GM18517 (cell line): ENCODE data around the gene DOCK10.
"Not testable (repeated sequence)": the region's sequence is repeated elsewhere in the genome, so short reads cannot be mapped to it uniquely, and the experiment has no call there.

Experiments used
- ATAC-seq: cut with Tn5 transposase; IDR thresholded peaks from one replicate; pipeline ENCODE4 v1.9.1; 2021; ENCODE audit warnings: mild to moderate bottlenecking, moderate library complexity; ENCODE audit not compliant: unreplicated experiment

The DOCK10 gene

DNA sequence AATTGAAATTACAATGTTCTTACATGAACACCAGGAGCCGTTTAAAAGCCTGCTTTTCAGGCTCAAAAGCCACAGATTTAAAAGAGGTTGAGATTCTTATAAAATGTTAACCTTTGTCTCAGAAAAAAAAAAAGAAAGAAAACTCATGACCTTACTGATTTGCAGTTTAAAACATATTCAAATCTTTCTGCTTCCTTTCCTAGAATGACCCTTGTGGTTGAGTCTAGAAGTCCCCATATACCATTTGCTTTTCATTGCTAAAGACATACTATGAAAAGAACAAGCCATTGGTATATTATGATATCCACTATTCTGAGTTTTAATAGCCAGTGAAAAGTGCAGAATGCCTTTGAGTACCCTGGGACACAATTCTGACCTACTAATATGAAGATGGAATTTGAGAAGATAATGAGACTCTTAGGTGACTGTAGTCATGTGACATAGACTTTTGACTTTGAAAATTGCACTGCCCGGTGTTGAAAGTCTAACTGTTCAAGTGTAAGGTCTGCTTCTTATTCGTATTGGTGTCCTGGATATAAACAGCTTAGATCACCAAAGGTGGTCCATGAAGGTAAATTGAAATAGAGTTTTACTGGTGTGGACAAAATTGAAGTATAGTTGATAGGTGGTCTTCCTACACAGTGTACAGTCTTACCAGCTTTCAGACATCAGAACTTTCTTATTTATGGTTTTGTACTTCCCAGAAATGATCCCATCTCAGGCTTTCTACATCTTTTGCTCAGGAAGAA, 117.0 kb downstream of the DOCK10 start:
- peak; percentile 27 for ATAC-seq

DNA sequence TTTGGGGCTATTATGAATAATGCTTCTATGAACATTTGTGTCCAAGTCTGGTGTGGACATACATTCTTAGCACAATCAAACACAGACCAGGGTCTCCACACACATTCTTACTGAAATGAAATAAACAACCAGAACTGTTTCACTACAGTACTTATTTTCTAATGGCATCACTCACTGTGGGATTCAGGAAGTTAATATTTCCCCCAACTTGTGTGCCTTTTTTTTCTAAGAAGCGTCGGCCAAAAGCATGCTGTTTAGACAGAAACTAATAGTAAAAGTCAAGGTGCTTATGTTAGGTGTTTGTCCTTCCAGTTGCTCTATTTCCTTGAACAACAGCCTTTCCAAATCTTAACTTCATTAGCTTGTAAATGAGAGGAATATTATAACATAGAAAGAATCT, 117.6 kb downstream of the DOCK10 start:
- no peak for ATAC-seq

DNA sequence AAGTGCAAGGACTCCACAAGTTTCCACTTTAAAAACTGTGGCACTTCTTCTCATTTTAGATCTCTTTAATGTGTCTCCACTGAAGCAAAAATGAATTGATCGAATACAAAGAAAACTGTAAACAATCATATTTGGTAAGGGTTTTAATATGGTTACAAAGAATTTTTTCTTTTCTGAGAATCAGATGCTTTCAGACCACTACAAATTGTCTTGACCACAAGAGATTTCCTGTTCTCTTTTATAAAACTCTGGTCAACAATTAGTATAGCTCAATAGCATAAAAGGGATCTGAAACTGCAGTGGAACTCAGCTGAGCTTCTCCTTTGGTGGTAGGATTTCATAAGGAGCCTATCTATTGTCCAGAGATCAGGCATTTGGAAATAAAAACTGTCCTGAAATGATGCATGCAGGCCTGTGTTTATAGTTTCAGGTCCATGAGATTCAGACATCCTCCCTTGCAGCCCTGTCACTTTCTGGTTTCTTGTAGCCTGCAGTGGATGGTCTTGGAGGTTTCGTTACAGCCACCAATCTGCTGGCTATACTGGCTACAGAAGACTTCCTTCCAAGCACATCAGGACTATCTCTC, 120.0 kb downstream of the DOCK10 start:
- peak; percentile 74 for ATAC-seq

DNA sequence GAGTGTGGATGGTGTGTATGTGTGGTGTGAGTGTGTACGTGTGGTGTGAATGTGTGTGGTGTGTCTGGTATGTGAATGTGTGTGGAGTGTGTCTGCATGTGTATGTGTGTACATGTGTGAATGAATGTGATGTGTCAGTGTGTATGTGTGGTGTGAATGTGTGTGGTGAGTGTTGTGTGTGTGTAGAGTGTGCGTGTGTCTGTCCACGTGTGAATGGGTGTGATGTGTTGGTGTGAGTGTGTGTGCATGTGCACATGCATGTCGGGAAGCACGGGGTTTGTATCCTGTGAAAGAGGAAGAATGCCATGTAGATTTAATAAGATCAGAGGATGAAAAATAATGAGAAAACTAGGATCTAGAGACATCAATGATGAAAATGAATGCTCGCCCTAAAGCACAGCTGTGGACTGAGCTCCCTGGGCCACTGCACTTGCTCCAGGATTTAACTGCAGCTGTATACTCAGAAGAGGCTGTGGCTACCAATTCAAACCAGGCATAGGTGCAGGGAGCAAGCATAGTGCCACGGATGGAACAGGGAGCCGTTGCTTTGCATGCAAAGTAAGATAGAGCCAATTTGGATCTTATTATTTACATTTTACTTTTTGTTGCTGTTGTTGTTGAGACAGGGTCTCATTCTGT, 122.7 kb downstream of the DOCK10 start:
- no peak for ATAC-seq

DNA sequence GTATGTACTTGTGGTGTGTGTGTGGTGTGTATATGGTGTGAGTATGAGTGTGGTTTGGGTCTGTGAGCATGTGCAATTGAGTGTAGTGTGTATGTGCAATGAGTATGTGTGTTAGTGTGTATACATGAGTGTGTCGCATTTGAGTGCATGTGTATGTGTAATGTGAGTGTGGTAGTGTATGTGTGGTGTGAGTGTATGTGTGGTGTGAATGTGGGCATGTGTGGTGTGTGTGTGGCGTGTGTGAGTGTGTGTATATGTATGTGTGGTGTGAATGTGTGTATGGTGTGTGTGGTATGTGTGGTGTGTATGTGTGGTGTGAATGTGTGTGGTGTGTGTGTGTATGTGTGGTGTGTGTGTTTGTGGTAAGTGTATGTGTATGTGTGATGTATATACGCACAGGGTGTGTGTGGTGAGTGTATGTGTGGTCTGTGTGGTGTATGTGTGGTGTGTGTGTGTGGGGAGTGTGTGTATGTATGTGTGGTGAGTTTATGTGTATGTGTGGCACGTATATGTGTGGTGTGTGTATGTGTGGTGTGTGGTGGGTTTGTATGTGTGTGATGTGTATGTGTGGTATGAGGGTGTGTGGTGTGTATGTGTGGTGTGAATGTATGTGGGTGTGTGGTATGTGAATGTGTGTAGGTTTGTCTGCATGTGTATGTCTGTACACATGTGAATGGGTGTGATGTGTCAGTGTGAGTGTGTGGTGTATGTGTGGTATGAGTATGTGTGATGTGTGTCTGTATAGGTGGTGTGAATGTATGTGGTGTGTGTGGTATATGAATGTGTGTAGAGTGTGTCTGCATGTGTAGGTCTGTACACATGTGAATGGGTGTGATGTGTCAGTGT, 123.4 kb downstream of the DOCK10 start:
- no peak for ATAC-seq

DNA sequence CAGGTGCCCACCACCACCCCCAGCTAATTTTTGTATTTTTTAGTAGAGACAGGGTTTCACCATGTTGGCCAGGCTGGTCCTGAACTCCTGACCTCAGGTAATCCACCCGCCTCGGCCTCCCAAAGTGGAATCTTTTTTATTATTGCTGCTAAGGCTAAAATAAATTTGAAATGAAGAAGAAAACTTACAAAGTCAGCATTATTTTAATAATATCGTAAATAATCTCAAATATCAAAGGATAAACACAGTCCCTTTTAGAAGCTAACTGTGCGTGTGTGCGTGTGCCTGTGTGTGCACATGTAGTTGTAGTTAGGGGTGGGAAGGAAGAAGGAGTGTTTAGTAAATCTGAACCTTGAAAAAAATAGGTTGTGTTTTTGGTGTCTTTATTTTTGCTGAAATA, 125.0 kb downstream of the DOCK10 start:
- ATAC-seq: not testable (repeated sequence)

DNA sequence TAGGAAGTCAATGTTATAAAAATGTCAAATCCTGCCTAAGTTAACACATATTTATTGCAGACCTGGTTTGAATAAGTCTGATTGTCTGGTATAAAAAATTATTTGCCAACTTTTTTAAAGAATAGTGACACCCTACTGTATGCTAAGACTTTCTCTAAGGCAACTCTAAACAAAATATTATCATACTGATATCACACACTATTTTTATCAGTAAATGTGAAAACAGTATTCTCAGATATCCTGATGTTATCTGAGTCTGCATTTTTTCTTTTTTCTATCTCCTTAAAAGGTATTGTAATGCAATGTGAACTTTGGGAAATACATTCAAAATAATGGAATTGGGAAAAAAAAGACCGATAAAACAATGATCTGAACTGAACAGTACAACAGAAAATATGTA, 127.1 kb downstream of the DOCK10 start:
- ATAC-seq: no peak

DNA sequence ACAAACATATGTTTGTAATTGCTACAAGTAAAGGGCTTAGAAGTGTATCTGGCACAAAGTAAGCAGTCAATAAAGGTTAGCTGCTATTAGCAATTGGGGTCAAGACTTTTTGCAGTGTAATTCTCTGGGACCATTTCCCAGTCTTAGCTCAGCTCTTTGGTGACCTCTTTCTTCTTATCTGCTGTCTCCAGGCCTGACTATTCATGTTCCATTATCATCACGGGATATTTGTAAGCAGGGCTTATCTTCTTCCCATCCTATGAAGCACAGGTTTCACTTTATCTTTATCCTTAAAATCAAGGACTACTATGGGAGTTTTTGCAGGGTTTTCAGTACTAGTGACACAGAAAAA, 131.7 kb downstream of the DOCK10 start:
- peak; percentile 12 for ATAC-seq

DNA sequence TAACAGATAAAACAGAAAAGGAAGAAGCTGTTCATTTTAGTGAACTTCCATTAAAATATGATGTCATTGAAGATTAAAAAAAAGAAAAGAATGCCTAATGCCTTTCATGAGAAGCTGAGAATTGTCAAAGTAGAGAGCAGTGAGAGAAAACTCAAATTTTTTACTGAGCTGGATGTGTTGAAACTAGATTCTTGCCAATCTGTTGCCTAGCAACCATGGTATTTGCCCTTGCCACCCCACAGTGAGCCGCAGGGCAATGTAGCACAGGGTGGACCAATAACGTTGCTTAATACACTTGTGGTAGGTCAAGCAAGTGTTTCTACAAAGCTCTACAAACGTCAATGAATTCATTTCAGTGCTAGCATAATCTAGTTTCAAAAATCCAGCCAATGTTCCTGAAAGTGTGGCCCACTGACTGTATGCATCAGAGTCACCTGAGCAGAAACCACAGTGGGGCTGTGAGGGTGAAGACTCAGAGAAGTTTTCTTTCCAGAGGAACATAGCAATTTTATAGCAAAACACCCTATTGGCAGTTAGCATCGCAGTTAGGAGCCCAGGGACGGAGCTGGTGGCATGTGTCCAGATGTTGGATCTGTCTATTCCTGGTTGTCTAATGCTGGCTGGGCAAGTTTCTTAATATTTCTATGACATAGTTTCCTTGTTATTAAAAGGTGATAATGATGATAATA, 132.2 kb downstream of the DOCK10 start:
- ATAC-seq: peak; percentile 58

DNA sequence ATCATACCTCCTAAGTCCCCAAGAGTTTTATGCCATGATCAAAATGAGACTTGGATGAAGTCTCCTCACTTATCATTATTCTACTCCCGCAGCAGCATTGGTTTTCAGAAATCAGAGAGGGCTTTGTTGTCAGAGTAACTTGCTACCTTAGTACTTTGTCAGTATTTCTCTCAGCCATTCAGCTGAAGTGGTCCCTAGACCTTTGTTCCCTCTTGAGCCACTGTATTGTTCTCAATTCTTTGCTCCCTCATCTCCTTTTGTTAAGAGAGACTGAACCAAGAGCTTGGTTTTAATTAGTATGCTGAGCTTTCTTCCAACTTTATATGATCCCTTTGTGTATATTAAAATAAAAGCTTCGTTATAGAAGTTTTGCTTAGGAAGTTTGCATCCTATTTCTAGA, 133.4 kb downstream of the DOCK10 start:
- ATAC-seq: no peak

DNA sequence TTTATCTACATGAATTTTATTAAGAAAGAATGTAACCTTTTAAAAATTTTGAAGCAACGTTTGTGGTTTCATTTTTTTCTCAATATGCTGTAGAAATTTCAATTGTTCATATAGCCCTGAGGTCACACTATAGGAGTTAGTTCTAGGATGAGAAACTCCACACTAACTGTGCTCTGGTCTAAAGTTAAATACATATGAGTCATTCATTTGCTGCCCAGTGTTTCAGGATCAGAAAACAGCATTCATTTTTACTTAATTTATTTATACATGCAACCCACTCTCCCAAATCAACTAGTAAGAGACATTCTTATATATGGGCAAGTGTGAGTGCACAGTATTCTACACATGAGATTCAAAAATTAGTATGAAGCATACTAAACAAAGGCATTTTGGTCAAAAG, 137.9 kb downstream of the DOCK10 start:
- ATAC-seq: no peak

DNA sequence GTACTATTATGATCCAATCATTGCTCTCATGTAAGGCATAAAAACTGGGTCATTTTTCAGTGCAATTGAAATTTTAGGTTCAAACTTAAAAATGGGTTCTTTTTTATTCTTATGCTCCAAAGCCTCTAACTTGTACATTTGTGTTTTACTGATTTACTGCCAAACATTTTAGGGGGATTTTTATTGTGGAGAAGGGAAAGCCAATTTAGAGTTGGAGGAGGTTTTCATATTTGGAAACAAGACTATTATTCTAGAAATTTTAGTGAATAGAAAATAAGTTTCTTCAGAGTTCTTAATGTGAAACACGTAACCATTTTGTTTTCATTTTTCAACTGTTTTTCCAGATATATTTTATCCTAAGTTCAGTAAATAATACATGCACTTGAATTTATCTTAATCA, 138.6 kb downstream of the DOCK10 start:
- ATAC-seq: no peak

DNA sequence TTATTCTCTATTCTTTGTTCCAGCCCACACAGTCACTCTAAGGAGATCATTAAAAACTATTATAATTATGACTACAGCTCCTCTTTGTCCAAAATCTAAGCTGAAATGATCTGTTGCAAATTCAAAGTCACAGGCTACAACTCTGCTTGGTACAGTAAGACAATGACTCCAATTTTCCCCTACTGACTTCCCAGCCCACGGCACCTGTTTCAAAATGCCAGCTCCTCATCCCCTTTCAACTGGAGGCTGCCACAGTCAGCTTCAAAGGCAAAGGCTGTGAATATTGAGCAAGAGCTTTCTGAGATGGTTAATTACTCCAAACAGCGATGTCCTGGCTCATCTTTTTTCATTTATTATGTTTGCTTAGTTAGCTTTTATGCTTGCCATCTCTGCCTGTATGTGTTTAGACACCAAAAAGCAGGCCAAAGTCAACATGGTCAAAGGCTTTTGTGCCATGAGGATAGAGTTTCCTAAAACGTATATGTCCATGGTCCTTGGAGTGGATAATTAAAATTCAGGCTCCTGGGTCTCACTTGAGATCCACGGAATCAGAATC, 141.1 kb downstream of the DOCK10 start:
- ATAC-seq: no peak

DNA sequence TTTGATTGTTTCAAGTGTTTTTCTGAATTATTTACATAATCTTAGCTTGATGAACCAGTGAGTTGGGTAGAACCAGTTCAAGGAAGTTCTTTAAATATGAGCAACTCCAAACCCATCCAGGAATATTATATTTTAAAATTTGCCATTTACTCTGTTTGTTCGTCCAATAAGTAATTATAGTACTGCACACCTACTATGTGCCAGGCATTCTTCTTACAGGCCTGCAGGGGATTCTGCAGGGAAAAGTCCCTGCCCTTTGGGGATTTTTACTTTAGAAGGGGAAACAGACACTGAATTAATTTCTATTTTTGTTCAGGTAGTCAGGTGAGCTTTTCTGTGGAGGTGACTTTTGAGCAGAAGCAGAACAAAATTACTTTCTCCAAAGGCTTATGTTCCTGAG, 146.9 kb downstream of the DOCK10 start:
- ATAC-seq: no peak

DNA sequence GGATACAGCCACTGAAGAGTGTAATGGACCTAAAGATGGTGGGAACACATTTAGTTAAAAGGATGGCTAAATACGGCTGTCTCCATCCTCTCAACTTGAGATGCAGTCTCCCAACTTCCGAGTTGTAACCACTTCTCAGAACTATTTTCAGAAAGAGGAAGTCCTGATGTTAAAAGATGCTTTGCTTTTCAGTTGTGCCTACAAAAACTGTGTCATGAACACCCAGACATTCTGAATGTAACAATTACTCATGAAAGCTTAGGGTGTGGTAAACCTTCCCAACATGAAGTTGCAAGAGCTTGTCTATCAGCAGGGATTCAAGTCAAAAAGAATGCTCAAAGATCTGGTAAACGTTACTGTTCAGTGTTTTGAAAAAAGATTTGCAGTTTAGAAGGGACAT, 147.9 kb downstream of the DOCK10 start:
- ATAC-seq: peak; percentile 87

DNA sequence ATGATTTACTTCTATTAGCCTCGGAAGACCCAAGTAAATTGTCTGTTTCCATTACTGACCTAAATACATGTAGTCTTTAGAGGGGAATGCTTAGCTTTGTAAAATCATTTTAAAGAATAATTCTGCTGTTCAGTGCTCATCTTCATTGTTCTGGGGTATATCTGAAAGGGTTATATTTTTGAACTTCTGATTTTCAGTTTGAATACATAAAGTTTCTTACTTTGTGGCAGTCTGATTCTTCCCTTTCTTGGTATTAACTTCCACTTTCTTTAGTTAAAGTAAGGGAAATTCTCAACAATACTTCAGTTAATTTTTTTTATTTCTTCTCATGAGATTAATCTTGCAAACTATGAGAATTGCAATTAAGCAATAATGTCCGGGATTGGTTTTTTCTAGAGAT, 148.4 kb downstream of the DOCK10 start:
- ATAC-seq: peak; percentile 27

DNA sequence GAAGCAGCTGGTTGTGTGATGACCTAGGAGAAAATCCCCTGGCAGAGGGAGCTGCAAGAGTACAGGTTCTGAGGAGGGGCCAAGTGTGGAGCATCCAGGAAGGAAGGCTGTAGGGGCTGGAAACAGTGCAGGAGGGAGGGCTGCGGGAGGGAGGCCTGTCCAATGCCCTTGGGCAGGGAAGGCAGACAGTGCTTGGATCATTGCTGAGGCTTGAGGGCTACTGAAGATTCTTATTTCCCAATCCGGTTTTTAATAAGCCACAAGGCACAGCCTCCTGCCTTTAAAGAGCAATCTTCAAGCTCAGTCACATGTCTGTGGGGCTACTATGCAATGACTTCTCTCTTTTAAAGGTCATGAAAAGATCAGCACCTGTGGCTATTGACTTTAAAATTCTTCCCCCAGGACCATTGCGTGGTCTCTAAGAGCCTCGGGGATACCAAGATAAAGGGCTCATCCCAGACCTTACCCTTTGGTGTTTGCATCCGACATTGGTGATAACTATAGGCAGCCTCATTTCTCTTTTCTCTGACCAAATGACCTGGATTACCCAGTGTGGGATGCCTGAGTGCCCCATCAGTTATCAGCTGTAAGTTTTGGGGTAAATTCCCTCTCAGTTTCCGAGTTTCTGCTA, 149.6 kb downstream of the DOCK10 start:
- ATAC-seq: no peak

DNA sequence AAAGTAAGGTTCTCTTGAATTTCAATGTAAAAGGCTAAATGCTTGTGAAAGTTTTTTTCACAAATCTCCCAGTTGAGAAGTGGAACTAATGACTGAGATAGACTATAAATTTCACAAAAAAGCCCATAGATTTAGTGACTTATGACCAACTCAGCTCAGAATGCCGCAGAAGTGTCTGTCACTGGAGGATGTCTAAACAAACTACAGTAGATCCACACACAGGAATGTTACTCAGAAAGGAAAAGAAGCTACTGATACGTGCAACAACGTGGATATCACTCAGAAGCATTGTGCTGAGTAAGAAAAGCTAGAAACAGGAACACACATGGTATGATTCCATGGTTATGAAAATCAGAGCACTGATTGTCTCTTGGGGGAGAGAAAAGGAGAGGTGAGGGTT, 151.9 kb downstream of the DOCK10 start:
- ATAC-seq: no peak

DNA sequence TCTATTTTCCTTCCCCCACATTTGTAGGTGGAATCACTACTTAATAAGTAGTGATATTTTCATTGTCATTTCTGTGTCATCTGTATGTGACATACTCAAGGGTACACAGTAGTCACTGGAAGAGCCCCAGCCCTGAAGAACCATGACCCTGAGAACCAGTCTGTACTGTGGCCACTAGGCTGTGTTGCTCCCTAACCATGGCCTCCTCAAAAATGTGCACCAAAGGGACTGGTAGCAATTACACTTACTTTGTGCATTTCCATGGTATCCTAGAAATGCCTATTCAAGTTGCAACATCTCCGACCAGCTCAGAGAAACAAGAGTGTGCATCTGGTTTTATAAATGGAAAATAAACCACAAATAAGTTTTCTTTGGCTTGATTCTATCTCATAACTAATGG, 155.1 kb downstream of the DOCK10 start:
- ATAC-seq: no peak

DNA sequence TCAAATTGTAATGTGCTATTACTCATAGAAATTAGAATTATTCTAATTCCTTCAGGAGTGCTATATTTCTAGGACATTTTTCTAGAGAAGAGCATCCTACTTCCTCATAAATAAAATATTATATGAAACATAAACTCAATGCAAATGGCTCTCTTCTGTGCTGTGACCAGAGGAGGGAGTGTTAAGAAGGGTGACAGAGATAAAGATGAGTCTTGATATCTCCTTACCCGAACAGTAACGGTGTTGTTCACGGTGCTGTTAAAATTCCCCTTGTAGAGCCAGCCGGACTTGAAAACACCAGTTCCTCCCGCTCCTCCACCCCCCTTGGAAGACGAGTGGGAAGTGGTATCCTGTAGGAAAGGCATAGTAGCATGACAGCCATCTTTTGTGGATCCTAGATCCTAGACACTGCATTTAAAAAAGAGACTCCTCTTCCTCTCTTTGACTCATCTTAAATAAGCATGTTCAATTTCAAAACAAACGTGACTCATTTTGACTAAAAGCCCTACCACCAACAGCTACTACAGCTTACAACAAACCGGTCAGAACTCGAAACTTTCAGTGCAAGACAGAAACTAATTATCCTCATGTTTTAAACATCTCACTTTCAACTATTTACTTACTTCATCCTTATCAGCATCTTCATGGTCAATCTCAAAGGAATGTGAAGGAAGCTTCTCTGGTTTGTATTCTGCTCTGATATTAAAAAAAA, 156.3 kb downstream of the DOCK10 start:
- peak; percentile 86 for ATAC-seq
